Fibroblast of the aortic adventitia (primary cell): ENCODE data around the gene C2CD5. TPM values are rescaled to one million over a fixed set of nuclear protein-coding genes. Genes with fewer than 3 reads are reported as not detected.
A peak's percentile ranks its signal among the peaks of the same experiment; 100 is the strongest.

Experiments used
- DNase-seq: peaks from one replicate; pipeline ENCODE4 v3.0.0-alpha.2; 2010; ENCODE audit warnings: low read depth
- H3K4me3 ChIP-seq: 2 replicates; pipeline ENCODE4 v1.5.1; 2011; ENCODE audit warnings: low read depth, mild to moderate bottlenecking, control low read depth, low read length, moderate library complexity
- total RNA-seq: library from RNA; depleted of rRNA; stranded (reverse); fragments of >200 nt; gene quantifications from 2 replicates; pipeline ENCODE4 v1.2.3, GENCODE V29; 2012; ENCODE audit warnings: low replicate concordance
- TF ChIP-seq, protein P1 (sequence below): IDR thresholded peaks from 2 replicates; pipeline ENCODE4 v1.5.1; 2011; ENCODE audit warnings: mild to moderate bottlenecking, low read length, control low read depth, inconsistent platforms; ENCODE audit not compliant: insufficient read depth

C2CD5 gene
- 24.5 and 31.2 TPM in 2 replicates for total RNA-seq

- TF ChIP-seq, protein P1, sequence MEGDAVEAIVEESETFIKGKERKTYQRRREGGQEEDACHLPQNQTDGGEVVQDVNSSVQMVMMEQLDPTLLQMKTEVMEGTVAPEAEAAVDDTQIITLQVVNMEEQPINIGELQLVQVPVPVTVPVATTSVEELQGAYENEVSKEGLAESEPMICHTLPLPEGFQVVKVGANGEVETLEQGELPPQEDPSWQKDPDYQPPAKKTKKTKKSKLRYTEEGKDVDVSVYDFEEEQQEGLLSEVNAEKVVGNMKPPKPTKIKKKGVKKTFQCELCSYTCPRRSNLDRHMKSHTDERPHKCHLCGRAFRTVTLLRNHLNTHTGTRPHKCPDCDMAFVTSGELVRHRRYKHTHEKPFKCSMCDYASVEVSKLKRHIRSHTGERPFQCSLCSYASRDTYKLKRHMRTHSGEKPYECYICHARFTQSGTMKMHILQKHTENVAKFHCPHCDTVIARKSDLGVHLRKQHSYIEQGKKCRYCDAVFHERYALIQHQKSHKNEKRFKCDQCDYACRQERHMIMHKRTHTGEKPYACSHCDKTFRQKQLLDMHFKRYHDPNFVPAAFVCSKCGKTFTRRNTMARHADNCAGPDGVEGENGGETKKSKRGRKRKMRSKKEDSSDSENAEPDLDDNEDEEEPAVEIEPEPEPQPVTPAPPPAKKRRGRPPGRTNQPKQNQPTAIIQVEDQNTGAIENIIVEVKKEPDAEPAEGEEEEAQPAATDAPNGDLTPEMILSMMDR = peak; percentile 50
- peak; percentile 97 for DNase-seq
- H3K4me3 ChIP-seq = peak within 1 kb of the TSS; percentile 95
Observed at GRCh38 chr12:22544038-22544979, at the start of gene C2CD5. TSS of gene C2CD5 (minus strand) at chr12:22544542. CDS start at chr12:22544150, 392 bp downstream.

DNA sequence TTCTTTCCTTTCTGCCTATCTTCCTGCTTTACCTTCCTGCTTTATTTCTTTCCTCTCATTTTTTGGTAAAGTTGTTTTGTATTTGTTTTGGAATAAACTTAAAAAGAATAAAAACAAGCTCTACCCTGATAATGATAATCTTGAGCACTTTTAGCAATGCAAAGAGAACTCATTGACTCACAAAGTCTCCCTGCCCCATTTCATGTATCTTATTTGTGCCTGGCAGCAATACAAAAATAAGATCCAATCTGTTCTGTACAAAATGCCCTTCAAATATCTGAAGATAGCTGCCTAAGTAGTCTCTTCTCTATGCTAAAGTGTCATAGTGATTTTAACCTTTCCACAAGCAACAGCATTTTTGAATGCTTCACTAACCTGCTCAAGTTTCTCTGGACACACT lies 49.5 kb upstream of the C2CD5 start:
- TF ChIP-seq, protein P1 = no peak
- no peak overlapping the region for H3K4me3 ChIP-seq
- DNase-seq = no peak

DNA sequence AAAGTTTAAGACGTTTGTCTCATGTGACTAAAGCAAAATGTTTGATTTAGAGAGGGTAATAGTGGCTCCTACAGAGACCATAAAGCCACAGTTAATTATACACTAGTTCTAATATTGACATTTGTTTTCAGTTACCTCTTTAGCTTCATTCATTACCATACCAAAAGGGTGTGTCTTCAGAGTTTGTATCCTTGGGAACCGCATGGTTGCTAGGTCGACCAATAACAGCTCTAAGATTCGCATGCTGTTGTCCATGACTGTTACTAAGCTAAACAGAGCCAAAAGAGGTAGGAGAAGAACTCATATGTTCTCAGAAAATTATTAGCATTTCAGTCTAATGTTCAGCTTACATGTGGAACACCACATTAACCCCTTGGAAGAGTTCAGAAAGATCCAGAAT lies 44.5 kb upstream of the C2CD5 start:
- no peak overlapping the region for H3K4me3 ChIP-seq
- no peak for DNase-seq
- TF ChIP-seq, protein P1 = no peak

DNA sequence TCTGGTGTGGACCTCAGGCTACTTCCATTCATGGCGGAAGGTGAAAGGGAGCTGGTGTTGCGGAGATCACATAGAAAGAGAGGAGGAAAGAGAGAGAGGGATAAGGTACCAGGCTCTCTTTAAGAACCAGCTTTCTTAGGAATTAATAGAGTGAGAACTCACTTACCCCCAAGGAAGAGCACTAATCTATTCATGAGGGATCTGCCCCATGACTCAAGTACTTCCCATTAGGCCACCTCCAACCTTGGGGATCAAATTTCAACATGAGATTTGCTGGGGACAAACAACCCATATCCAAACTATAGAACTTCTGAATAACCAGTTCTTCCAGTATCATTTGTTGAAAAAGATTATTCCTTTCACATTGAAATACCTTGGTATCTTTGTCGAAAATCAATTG lies 34.0 kb upstream of the C2CD5 start:
- no peak overlapping the region for H3K4me3 ChIP-seq
- TF ChIP-seq, protein P1 = no peak
- DNase-seq = no peak

DNA sequence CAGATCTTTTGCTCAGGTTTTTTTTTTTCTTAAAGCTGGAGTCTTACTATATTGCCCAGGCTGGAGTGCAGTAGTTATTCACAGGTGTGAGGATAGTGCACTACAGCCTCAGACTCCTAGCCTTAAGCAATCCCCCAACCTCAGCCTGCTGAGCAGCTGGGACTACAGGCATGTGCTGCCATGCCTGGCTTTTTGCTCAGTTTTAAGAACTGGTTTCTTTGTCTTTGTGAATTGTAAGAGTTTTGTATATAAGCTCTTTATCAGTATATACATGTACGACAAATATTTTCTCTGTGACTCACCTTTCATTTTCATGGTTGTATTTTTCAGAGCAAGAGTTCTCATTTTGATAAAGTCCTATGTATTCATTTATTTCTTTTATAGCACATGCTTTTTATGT lies 33.3 kb upstream of the C2CD5 start:
- TF ChIP-seq, protein P1 = no peak
- H3K4me3 ChIP-seq = no peak overlapping the region
- no peak for DNase-seq

DNA sequence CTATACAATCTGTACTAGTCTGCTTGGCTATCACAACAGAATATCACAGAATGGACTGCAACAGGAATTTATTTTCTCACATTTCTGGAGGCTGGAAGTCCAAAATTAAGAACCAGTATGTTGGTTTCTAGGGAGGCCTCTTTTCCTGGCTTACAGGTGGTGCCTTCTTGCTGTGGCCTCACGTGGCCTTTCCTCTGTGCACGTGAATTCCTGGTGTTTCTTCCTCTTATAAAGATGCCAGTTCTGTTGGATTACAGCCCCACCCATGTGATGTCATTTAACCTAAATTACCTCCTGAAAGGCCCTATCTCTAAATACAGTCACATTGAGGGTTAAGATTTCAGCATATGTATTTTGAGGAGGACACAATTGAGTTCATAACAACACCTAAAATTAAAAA lies 32.1 kb upstream of the C2CD5 start:
- no peak overlapping the region for H3K4me3 ChIP-seq
- TF ChIP-seq, protein P1 = no peak
- no peak for DNase-seq
